BJ (cell line): ENCODE results near the gene CCDC192. TPM values are rescaled to one million over a fixed set of nuclear protein-coding genes. Genes with fewer than 3 reads are reported as not detected.

Experiments
- CTCF ChIA-PET: fragments of 350-600 bp; formaldehyde crosslinking; extraction: SDS; loops from one replicate; lab custom pipeline; 2021; ENCODE audit warnings: antibody characterized with exemption, inconsistent platforms; lab: Yijun Ruan, JAX
- POLR2A ChIA-PET: fragments of 300-600 bp; sonication (Branson Sonifier 250); formaldehyde crosslinking; extraction: SDS; loops from one replicate; lab custom pipeline; 2021; ENCODE audit warnings: antibody characterized with exemption; lab: Charles Lee
- DNase-seq: peaks from one replicate; pipeline ENCODE4 v3.0.0-alpha.2; 2011; ENCODE audit warnings: low read depth
- H3K27me3 ChIP-seq: 2 replicates; pipeline ENCODE4 v1.6.0; 2011; ENCODE audit warnings: low read length; ENCODE audit not compliant: control insufficient read depth, insufficient read depth
- H3K36me3 ChIP-seq: 2 replicates; pipeline ENCODE4 v1.5.1; 2011; ENCODE audit warnings: low read length; ENCODE audit not compliant: control insufficient read depth, insufficient read depth
- H3K4me3 ChIP-seq: 2 replicates; pipeline ENCODE4 v1.5.1; 2011; ENCODE audit warnings: low read depth, mild to moderate bottlenecking, control low read depth, low read length
- polyA plus RNA-seq: library from polyadenylated mRNA; depleted of rRNA; stranded (reverse); fragments of >200 nt; gene quantifications from 2 replicates; pipeline ENCODE4 v1.2.3, GENCODE V29; 2011
- TF ChIP-seq, protein P1 (sequence below): IDR thresholded peaks from 2 replicates; pipeline ENCODE4 v1.5.1; 2011; ENCODE audit warnings: low read depth, mild to moderate bottlenecking, control low read depth, inconsistent platforms, low read length, moderate library complexity; ENCODE audit not compliant: insufficient read depth

The CCDC192 gene
- polyA plus RNA-seq, 1 experiment, result not detected

DNA sequence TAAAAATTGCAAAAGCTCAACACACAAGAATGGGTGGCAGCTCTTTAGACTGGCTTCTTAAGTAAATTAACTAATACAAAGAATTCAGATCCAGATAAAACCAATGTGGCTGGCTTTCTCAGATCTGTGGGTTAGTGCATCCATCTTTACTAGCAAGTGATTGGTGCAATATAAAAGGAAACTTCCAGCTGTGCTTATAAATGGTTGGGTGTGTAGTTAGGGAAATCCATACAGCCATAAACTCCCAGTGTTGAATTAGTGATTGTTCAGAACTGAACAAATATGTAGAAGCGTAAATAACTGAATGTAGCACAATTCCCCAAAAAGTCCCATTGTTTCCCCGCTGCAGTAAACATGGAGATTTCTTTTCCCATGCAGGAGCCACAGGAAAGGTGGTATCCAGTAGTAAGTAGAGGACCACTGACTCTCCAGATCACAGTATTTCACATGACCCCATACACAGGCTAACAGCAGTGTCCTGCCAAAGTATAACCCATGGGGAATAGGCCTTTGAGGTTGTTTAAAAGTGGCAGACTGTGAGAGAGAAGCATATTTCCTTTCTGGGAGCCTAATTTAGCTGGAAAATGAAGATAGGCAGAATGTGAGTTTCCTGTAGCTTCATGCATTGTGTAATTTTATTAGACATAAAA, 207.2 kb downstream of the CCDC192 start:
- no peak overlapping the region for H3K4me3 ChIP-seq
- TF ChIP-seq, protein P1, sequence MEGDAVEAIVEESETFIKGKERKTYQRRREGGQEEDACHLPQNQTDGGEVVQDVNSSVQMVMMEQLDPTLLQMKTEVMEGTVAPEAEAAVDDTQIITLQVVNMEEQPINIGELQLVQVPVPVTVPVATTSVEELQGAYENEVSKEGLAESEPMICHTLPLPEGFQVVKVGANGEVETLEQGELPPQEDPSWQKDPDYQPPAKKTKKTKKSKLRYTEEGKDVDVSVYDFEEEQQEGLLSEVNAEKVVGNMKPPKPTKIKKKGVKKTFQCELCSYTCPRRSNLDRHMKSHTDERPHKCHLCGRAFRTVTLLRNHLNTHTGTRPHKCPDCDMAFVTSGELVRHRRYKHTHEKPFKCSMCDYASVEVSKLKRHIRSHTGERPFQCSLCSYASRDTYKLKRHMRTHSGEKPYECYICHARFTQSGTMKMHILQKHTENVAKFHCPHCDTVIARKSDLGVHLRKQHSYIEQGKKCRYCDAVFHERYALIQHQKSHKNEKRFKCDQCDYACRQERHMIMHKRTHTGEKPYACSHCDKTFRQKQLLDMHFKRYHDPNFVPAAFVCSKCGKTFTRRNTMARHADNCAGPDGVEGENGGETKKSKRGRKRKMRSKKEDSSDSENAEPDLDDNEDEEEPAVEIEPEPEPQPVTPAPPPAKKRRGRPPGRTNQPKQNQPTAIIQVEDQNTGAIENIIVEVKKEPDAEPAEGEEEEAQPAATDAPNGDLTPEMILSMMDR, result no peak
- ChIA-PET POLR2A (no interaction called here), CTCF (interaction anchor here (0.6 to 1.4 kb wide), 6 partner anchors 28 to 291 kb away, joined by 3 to 4 read pairs (median 4); no protein-coding TSS in a partner anchor)
- no peaks in the 10 kb centered on the region for H3K36me3 ChIP-seq
- H3K27me3 ChIP-seq, result no peaks in the 10 kb centered on the region
- no peak for DNase-seq

DNA sequence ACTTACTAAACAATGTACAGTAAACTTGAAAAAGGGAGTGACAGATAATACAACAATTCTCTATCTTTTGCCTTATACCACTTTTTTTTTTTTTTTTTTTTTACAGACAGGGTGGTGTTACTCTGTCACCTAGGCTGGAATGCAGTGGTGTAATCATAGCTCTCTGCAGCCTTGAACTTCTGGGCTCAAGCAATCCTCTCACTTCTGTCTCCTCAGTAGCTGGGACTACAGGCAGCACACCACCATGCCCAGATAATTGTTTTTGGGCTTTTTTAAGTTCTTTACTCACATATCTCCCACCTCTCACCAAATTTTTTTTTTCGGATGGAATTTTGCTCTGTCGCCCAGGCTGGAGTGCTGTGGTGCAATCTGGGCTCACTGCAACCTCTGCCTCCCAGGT, 208.4 kb downstream of the CCDC192 start:
- DNase-seq, result no peak
- no peaks in the 10 kb centered on the region for H3K27me3 ChIP-seq
- CTCF ChIA-PET, result interaction anchor here (1.2 to 1.4 kb wide), 2 partner anchors 52 to 290 kb away, joined by 3 read pairs; no protein-coding TSS in a partner anchor
- TF ChIP-seq, protein P1, result no peak
- POLR2A ChIA-PET, result interaction anchor here (0.6 kb wide), 1 partner anchor 170 kb away, joined by 5 read pairs; no protein-coding TSS in a partner anchor
- no peaks in the 10 kb centered on the region for H3K36me3 ChIP-seq
- H3K4me3 ChIP-seq, result no peak overlapping the region

DNA sequence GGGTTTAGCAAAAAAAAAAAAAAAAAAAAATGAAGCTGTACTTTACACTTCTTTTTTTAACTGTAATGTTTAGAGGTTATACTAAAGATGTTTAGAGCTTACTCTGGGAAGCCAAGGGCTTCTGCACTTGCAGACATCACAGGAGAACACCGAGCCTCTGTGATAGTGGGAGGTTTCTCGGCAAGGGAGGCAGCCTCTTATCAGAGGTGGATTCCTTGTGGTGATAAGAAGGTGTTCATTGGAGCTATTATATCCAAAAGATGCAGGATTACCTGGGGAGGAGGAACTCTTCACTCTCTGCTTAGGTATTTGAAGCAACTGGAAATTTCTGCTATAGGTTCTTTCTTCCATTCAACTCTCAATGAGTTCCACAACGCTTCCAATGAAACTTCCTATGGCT, 209.2 kb downstream of the CCDC192 start:
- Histone ChIP-seq H3K36me3 (no peaks in the 10 kb centered on the region), H3K4me3 (no peak overlapping the region), H3K27me3 (no peaks in the 10 kb centered on the region)
- ChIA-PET POLR2A (no interaction called here), CTCF (interaction anchor here (1.2 kb wide), 1 partner anchor 51 kb away, joined by 3 read pairs; no protein-coding TSS in a partner anchor)
- TF ChIP-seq, protein P1, result no peak
- no peak for DNase-seq

DNA sequence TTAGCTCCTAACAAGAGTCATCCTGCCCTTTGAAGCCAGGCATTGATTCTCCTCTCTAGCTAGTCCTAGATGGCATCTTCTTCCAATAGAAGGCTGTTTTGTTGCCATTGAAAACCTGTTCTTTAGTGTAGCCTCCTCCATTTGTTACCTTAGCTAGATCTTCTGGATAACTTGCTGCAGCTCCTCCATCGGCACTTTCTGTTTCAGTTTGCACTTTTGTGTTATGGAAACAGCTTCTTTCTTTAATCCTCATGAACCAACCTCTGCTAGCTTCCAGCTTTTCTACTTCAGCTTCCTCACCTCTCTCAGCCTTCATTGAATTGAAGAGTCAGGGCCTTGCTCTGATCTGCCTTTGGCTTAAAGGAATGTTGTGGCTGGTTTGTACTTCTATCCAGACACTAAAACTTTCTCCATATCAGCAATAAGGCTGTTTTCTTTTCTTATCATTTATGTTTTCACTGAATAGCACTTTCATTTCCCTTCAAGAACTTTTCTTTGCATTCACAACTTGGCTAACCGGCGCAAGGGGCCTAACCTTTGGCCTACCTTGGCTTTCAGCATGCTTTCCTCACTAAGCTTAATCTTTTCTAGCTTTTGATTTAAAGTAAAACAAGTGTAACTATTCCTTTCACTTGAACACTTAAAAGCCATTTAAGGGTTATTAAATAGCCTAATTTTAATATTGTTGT, 213.8 kb downstream of the CCDC192 start:
- ChIA-PET CTCF (interaction anchor here (0.8 kb wide), 1 partner anchor 8 kb away, joined by 4 read pairs; no protein-coding TSS in a partner anchor), POLR2A (no interaction called here)
- DNase-seq, result no peak
- H3K4me3 ChIP-seq, result no peak overlapping the region
- H3K27me3 ChIP-seq, result no peaks in the 10 kb centered on the region
- TF ChIP-seq, protein P1, result no peak
- no peaks in the 10 kb centered on the region for H3K36me3 ChIP-seq

DNA sequence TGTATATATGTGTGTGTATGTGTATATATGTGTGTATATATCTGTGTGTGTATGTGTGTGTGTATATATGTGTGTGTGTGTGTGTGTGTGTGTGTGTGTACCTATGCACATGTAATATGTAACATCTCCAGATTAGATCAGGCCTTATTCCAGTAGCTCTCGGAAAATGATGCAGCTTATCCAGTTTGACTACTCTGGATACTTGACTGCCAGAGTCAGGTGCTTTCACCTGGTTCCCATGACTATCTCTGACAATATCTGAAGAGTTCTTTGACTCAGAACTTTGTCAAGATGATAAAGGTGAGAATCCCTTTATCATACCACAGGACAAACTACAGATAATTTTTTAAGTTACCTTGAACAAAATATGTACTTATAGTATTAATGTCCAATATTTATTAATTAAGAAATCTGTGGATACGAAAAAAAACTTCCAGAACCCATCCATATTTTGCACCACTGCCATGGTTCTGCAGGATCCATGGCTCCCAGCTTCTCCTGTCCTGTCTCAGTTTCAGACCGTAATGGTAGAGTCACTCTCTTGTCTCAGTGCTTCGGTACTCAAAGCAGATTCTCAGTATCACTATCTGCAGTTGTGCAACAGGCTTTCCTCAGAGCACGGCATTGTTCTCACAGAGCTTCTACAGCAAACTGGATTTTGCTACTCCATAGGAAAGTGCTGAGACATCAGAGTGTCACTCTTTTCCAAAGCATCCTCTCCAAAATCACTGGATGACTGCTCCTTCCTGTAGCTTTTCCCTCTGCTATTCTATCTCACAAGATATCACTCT, 216.0 kb downstream of the CCDC192 start:
- TF ChIP-seq, protein P1, result no peak
- H3K27me3 ChIP-seq, result no peaks in the 10 kb centered on the region
- no peak for DNase-seq
- H3K4me3 ChIP-seq, result no peak overlapping the region
- H3K36me3 ChIP-seq, result no peaks in the 10 kb centered on the region
- POLR2A ChIA-PET, result no interaction called here
- CTCF ChIA-PET, result interaction anchor here (1.0 kb wide), 1 partner anchor 9 kb away, joined by 3 read pairs; no protein-coding TSS in a partner anchor
